GM10847 (cell line): ENCODE results near the gene NDUFS8.

ENCODE experiments used
- POLR2A ChIP-seq: IDR thresholded peaks from 2 replicates; pipeline ENCODE4 v1.6.1; 2011; ENCODE audit not compliant: insufficient read length; ENCODE audit errors: extremely low read depth

The NDUFS8 gene

DNA sequence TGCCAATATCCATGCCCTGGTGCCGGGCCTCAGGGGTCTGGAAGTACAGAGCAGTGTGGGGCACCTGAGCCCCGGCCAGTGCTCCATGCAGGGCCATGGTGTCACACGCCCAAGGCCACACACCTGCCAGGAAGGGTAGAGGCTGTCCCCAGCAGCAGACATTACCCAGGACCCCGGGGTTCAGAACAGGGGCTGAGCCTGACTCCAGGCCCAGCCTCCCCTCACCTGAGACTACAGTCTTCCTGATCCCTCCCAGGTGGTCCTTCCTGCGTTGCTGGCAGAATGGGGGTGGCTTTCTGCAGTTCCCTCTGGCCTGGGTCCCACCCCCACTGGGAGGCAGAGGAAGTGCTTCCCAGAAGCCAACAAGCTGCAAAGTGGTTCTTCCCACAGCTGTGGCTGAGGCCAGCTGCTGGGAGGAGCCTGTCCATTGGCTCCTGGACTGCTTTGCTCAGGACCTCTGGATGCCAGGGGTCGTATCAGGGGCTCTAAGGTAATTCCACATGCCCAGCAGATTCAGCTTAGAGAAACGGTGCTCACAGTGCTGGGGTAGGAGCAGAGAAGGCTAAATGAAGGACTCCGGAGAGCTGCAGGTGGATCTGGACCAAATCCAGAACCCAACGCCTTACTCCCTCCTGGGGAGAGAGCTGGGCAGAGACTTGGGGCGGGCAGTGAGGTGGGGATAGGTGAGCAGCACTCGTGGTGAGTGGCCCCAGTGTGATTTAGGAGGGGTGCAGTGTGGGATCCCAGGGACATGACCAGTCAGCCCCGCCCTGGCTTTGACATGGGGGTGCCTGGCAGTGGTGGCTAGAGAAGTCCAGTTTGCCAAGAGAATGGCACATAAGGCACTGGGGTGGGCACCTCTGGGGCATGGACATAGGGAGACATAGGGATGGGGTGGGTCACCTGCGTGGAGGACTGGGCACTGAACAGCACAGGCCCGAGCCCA is 21.0 kb downstream of the NDUFS8 start:
- peak; percentile 20 for TF ChIP-seq POLR2A

DNA sequence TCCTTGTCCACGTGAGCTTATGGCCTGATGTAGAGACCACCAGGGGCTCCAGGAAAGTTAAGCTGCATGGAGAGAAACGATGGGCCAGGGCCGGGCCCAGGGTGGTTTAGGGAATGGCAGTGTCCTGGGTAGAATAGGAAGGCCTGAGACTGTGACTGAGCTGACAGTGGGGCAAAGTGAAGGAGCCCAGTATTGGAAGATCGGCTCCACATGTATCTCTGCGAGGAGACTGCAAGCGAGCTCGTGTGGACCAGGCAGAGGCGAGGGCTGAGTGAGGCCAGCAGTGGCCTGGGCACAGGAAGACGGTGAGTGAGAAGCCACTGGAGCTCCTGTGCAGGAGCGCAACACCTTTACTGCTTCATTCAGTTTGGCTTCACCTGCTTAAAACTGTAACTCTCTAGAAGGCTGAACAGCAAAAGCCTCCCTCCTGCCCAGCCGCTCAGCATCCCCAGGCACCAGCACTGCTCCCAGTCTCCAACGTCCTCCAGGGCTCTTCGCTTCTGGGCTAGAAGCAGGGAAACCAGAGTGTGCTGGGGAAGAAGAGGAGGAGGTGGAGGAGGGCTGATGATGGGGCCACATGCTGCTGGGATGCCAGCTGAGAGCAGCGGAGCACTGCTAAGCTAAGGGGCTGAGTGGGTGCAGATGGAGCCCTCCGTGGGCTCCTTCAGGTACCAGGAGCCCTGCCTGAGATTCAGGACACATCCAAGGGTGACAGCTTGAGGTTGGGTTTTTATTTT is 21.8 kb downstream of the NDUFS8 start:
- TF ChIP-seq POLR2A, result peak; percentile 2

DNA sequence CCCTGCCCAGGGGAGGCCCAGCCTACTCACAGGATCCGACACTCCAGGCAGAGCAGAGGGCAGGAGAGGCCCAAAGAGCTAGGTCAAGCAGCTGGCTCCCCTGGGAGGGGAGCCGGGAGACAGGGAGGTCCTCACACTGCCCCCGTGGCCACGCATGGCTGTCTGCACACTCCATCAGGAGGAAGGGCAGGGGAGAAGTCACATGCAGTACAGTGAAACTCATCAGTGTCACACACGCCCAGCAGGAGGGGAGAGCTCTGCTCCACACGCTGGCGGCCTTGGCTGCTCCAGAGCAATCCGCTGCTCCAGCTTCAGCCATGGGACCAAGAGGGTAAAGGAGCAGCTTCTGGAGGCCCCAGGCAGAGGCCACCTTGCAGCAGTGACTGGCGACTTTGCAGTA is 22.6 kb downstream of the NDUFS8 start:
- TF ChIP-seq POLR2A, result no peak

DNA sequence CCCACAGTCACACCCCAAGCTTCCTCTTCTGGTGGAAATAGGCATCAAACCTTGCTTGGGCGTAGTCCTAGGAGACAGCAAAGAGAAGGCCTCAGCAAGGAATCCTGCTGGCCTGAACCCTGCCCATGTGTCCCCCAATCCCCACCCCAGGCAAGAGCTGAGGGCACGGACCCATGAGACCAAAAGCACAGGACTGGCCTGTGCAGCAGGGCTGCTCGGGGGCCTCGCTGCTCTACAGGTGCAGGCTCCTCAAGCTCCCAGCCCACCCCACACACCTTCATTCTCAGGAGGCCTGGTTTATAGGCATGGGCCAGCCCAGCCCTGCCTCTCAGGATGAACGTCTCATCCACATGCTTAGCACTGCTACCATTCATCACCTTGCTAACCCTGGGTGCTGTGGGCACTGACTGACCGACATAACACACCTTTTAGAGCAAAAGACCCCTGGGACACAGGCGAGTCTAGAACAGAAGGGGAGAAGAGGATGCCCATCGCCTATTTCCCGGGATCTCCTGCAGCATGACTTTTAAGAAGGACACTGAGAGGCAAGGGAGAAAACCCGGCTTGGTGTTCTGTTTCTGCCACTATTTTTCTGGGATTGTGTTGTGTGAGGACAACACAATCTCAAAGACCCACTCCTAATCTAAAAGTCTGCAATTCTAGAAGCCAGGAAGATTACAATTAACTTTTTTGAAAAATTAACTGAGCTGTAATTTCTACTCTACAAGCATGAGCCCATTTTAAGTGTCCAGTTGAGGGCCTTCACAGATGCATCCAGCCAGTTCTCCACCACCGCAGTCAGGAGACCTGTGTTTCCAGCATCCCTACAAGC is 23.7 kb downstream of the NDUFS8 start:
- TF ChIP-seq POLR2A, result no peak

DNA sequence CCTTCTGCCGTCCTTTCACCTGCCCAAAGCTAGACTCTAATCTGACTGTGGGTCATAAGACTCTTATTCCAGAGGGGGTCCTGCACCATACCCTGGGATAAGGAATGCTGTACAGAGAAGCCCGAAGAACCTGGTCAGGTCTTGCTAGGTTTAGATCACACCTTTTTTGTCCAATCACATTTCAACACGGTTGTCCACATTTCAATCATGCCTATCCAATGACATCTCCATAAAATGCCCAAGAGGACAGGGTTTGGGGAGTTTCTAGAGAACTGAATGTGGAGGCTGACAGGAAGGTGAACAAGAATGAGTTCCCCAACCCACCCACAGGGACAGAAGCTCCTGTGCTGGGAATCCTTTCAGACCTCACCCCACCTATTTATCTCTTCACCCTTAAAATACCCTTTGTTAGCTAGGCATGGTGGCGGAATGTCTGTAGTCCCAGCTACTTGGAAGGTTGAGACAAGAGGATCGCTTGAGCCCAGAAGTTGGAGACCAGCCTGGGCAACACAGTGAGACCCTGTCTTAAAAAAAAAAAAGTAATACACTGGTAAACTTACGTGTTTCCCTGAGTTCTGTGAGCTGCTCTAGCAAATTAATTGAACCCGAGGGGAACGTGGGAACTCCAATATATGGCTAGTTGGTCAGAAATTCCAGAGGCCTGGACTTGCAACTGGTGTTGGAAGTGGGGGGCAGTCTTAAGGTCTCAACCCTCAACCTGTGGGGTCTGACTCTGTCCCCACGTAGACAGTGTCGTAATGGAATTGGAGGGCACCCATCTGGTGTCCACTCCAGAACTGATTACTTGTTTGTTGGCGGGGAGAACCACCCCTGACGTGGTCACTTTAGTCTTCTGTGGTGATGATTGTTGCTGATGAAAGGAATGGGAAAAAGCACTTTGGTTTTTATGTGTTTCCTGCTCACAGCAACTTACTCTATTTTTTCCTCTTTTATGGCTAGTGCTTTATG is 26.1 kb downstream of the NDUFS8 start:
- TF ChIP-seq POLR2A, result no peak

DNA sequence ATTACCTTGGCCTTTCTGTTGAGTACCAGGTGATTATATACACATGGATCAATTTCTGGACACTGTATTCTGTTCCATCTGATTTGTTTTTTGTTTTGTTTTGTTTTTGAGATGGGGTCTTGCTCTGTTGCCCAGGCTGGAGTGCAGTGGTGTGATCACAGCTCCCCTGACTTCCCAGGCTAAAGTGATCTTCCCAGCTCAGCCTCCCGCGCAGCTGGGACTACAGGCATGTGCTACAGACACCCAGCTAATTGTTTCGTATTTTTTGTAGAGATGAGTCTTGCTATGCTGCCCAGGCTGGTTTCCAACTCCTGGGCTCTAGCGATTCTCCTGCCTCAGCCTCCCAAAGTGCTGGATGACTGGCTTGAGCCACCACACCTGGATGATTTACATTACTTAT is 27.3 kb downstream of the NDUFS8 start:
- no peak for TF ChIP-seq POLR2A

DNA sequence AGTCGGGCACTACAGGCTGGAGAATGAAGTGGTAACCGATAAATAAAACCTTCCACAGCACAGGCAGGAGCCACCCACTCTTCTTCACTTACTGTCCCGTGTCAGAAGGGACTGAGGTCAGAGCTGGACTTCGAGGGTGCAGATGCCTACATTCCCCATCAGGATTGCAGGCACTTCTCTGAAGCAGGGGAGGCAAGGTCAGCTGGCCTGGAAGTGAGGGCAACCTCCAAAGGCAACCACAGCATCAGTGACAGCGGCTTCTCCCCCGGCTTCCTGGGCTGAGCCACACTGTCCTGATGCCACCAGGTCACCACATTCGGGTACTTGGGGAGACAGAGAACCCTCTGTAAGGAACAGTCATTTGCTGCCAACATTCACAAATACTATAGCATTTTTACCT is 31.0 kb downstream of the NDUFS8 start:
- no peak for TF ChIP-seq POLR2A

DNA sequence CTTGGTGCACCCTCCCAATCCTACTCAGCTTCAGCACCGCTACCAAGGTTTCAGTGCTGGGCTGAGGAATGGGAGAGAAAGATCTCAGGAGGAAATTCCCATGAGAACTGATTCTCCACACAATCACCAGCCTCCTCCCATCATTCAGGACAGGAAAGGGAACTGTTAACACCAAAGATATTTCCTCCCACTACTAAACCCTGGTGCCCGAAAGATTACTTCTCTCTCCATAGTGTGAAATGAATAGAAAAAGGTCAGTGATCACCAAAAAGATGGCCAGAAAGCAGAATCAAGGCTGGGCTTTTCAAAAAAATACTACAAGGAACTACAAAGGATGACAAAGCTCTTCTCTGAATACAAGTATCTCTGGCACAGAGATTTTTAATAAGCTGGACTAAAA is 34.4 kb downstream of the NDUFS8 start:
- no peak for TF ChIP-seq POLR2A

DNA sequence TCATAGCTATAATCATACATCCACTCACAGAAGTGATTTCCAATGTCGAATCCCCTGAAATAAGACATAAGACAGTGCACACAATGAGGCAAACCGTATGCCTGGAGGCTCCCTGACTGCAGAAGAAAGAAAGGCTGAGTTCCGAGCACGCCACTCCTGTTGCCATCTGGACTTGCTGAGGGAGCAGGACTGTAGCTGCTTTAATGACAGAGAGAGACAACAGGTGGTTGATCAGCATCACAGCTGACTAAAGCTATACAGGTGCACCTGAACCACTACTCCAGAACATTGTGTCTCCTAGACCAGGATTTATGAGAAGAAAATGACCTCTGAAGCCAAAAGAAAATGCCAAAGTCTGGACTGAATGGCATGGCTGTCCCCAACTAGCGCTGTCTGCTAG is 35.4 kb downstream of the NDUFS8 start:
- no peak for TF ChIP-seq POLR2A

DNA sequence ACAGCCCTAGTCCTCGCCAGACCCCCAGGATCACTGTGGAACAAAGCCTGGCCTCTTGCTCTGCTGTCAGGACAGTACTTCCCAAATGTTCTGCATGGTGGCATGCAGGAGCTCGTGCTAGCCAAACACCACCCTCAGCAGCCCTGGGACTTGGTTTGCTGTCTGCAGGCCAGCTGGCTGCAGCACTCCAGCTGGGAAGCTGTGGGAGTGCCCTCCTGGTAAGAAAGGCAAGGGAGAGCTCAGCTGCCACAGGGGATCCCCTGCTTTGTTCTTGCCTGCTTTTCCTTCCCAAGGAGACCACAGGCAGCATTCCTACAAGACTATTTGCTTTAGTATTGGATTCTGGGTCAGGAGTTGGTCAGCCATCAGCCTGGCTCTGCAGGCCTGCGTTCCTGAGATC is 36.3 kb downstream of the NDUFS8 start:
- no peak for TF ChIP-seq POLR2A

DNA sequence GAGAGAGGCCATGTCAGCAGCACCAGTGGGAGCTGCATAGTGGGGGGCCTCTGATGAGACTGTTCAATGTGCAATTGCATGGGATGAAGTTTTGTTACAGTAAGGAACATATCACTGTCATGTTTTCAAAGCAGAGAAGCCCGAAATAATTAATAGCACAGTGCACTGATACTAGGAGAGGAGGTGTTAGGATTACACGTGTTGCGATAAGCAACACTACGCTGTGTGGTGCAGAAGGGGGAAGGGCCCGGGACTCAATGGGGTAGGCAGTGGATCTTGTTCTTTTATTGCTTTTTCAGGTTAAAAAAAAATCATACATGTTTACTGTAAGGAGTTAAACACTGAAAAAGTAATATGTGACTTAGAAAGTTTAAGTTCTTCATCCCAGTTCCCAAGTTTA is 37.5 kb downstream of the NDUFS8 start:
- TF ChIP-seq POLR2A, result no peak

DNA sequence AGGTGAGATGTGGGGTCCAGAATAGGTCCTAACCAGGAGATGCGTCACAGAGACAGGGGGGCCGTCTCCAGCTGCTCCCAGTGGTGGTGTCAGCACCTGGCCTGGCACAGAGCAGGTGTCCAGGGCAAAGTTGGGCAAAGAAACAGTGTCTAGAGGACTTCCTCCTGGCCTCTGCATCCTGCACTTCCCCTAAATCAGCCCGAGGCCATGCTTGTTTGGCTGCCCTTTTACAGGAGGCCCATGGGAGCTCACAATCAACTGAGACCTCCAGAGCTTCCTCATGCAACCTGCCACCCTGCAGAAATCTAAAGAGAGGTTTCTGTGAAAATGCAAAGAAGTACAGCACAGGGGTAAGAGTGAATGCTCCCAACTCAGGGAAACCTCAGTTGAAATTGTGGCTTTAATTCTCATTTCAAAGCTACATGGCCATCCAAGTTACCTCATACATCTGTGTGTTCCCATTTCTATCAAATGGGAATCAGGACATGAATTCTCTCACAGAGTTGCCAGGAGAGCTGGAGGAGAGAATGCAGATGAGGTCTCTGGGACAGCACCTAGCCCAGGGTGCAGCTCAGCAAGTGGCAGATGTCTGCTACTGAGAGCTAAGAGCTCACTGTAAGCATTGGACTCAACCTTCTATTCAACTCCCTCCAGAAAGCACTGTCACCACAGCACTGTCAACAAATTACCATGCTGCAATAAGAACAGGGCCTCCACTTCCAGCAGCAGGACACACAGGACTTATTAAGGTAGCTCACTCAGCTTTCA is 41.0 kb downstream of the NDUFS8 start:
- TF ChIP-seq POLR2A, result no peak

DNA sequence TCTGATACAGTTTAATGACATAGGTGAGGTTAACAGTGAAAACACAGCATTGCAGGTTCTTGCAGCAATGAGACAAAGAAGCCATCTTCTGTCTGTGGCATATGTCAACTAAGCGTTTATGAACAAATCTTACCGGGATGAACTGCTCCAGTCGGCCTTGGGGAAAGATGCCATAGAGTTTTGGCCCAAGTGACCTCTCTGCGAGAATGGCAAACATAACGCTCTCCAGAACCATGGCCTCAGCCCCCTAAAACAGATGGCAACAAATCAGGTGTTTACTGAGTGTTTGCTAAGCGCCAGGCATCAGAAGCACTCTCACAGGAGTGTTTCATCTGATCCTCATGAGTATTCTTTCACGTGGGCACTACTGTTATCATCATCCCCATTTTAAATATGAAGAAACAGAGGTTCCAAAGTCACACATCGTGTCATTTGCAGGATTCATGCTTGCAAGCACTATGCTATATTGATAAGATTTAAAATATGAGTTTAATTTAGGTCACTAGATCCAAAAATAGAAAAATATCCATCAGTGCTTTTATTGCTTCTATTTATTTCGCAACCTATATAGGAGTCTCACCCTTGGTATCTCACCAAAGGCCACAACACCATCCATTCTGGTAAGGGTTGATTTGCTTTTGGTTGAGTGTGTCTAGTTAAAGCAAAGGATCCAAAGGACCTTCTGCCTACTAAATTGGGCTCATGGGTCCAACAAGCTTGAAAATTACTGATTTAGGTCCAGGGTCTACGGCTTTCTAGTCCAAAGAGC is 44.3 kb downstream of the NDUFS8 start:
- TF ChIP-seq POLR2A, result no peak
